ENCODE data around the gene IFI44.

IFI44 gene

GRCh38 chr1:78690516-78690915 is 40.9 kb downstream of the IFI44 start:
- TF ChIP-seq CTCF (conservative IDR thresholded peaks at IDR 0.05), result no peak
- TF ChIP-seq ZFX (IDR thresholded peaks at IDR 0.05), result no peak
- no peak overlapping the region for H3K27ac ChIP-seq

GRCh38 chr1:78691995-78692747 is 42.5 kb downstream of the IFI44 start:
- TF ChIP-seq ZFX (IDR thresholded peaks at IDR 0.05), result no peak
- TF ChIP-seq CTCF (conservative IDR thresholded peaks at IDR 0.05), result no peak
- no peak overlapping the region for H3K27ac ChIP-seq

GRCh38 chr1:78699813-78700212 is 50.2 kb downstream of the IFI44 start:
- TF ChIP-seq CTCF (conservative IDR thresholded peaks at IDR 0.05) (no peak), ZFX (IDR thresholded peaks at IDR 0.05) (no peak)
- no peak overlapping the region for H3K27ac ChIP-seq

- no peak for TF ChIP-seq CTCF (conservative IDR thresholded peaks at IDR 0.05)
- no peak for TF ChIP-seq ZFX (IDR thresholded peaks at IDR 0.05)
- H3K27ac ChIP-seq, result no peak overlapping the region
Measured at GRCh38 chr1:78702426-78702825, 52.8 kb downstream of the IFI44 start.

GRCh38 chr1:78703806-78704205 is 54.2 kb downstream of the IFI44 start:
- H3K27ac ChIP-seq, result no peak overlapping the region
- TF ChIP-seq ZFX (IDR thresholded peaks at IDR 0.05) (no peak), CTCF (conservative IDR thresholded peaks at IDR 0.05) (no peak)

- TF ChIP-seq CTCF (conservative IDR thresholded peaks at IDR 0.05) (no peak), ZFX (IDR thresholded peaks at IDR 0.05) (no peak)
- no peak overlapping the region for H3K27ac ChIP-seq
Measured at GRCh38 chr1:78712467-78713051, 62.9 kb downstream of the IFI44 start.

- no peak overlapping the region for H3K27ac ChIP-seq
- TF ChIP-seq ZFX (IDR thresholded peaks at IDR 0.05) (no peak), CTCF (conservative IDR thresholded peaks at IDR 0.05) (no peak)
Measured at GRCh38 chr1:78713297-78713696, 63.7 kb downstream of the IFI44 start.

All from C4-2B (cell line).